Measurements from ENCODE around the gene PPP1R2C.

DNA sequence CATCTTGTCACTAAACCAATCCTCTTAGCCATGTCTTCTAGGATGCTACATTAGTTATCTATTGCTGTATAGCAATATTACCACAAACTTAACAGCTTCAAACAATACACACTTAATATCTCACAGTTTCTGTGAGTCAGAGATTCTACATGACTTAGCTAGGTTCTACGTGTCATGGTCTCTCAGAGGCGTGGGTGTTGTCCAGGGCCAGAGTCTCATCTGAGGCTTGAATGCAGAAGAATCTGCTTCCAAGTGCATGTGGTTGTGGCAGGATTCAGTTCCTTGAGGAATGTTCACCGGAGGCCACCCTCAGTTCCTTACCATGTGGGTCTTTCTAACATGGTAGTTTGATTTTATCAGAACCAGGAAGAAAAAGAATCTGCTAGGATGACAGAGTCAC, 26.4 kb downstream of the PPP1R2C start:
- TF ChIP-seq, protein P1, sequence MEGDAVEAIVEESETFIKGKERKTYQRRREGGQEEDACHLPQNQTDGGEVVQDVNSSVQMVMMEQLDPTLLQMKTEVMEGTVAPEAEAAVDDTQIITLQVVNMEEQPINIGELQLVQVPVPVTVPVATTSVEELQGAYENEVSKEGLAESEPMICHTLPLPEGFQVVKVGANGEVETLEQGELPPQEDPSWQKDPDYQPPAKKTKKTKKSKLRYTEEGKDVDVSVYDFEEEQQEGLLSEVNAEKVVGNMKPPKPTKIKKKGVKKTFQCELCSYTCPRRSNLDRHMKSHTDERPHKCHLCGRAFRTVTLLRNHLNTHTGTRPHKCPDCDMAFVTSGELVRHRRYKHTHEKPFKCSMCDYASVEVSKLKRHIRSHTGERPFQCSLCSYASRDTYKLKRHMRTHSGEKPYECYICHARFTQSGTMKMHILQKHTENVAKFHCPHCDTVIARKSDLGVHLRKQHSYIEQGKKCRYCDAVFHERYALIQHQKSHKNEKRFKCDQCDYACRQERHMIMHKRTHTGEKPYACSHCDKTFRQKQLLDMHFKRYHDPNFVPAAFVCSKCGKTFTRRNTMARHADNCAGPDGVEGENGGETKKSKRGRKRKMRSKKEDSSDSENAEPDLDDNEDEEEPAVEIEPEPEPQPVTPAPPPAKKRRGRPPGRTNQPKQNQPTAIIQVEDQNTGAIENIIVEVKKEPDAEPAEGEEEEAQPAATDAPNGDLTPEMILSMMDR (conservative IDR thresholded peaks at IDR 0.05; ENCODE audit: low read length) = no peak
- no peak for TF ChIP-seq EZH2phosphoT487 (IDR thresholded peaks at IDR 0.05; ENCODE audit: borderline replicate concordance, low read depth, low read length)

All from OCI-LY7 (cell line).